ENCODE measurements around the gene MPRIP. TPM values are rescaled to one million over a fixed set of nuclear protein-coding genes. Genes with fewer than 3 reads are reported as not detected.

Gene MPRIP
- total RNA-seq, 1 experiment from 2014 or later: 1,274 TPM

DNA sequence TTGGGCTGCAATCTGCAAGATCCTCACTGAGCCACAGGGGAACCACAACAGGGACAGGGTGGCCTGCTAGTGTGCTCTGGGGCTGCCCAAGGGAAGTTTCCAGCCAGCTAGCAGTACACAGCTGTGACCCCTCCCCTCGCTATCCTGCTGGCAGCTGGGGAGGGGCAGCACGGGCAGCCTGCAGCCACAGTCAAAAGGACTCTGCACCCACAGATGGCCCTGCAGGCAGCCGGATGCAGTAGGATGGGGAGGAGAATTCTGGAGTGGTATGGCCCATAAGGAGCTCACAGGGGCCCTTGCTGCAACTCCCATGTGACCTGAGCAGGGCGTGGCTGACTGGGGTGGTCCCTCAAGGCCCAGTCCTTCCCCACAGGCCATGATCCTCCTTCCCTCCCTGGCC lies 89.6 kb downstream of the MPRIP start:
- no TSS peak for BruUV-seq (replicated peaks)
- ChIA-PET CTCF (no interaction called here), POLR2A (ENCODE audit: unreplicated experiment) (no interaction called here)
- no peak for DNase-seq
- H3K4me1 ChIP-seq (ENCODE audit: insufficient read depth, low read length): no peaks in the 10 kb centered on the region
- H3K9me2 ChIP-seq (replicated peaks; ENCODE audit: low read length): no peaks in the 10 kb centered on the region
- no peak overlapping the region for H3K27ac ChIP-seq (ENCODE audit: low read length)
- peaks cover 65% of the 10 kb centered on the region for H4K20me1 ChIP-seq (ENCODE audit: low read length)
- intact Hi-C loops (cut with micrococcal nuclease): no loop called here
- no peaks in the 10 kb centered on the region for H3K9me3 ChIP-seq (ENCODE audit: low read length)
- H3K4me3 ChIP-seq (ENCODE audit: low read length): no peak overlapping the region
- H3K36me3 ChIP-seq (ENCODE audit: low read depth, low read length): peaks cover 96% of the 10 kb centered on the region
- no peak overlapping the region for H2AFZ ChIP-seq (ENCODE audit: low read length)
- no peaks in the 10 kb centered on the region for H3K27me3 ChIP-seq (ENCODE audit: low read length)
- peaks cover 4% of the 10 kb centered on the region for H3F3A ChIP-seq (ENCODE audit: low read length, unreplicated experiment)
- H3K4me2 ChIP-seq (ENCODE audit: low read length): no peak overlapping the region
- TF ChIP-seq EZH2phosphoT487 (IDR thresholded peaks at IDR 0.05; ENCODE audit: borderline replicate concordance, low read length) (no peak), EZH2 (IDR thresholded peaks at IDR 0.05; ENCODE audit: low read length, unreplicated experiment) (no peak)
- TF ChIP-seq, protein P1, sequence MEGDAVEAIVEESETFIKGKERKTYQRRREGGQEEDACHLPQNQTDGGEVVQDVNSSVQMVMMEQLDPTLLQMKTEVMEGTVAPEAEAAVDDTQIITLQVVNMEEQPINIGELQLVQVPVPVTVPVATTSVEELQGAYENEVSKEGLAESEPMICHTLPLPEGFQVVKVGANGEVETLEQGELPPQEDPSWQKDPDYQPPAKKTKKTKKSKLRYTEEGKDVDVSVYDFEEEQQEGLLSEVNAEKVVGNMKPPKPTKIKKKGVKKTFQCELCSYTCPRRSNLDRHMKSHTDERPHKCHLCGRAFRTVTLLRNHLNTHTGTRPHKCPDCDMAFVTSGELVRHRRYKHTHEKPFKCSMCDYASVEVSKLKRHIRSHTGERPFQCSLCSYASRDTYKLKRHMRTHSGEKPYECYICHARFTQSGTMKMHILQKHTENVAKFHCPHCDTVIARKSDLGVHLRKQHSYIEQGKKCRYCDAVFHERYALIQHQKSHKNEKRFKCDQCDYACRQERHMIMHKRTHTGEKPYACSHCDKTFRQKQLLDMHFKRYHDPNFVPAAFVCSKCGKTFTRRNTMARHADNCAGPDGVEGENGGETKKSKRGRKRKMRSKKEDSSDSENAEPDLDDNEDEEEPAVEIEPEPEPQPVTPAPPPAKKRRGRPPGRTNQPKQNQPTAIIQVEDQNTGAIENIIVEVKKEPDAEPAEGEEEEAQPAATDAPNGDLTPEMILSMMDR (conservative IDR thresholded peaks at IDR 0.05; ENCODE audit: low read depth, low read length): no peak
- no peak for ATAC-seq
- no peak overlapping the region for H3K9ac ChIP-seq (ENCODE audit: low read length)
- peaks cover 91% of the 10 kb centered on the region for H3K79me2 ChIP-seq (ENCODE audit: low read length)

DNA sequence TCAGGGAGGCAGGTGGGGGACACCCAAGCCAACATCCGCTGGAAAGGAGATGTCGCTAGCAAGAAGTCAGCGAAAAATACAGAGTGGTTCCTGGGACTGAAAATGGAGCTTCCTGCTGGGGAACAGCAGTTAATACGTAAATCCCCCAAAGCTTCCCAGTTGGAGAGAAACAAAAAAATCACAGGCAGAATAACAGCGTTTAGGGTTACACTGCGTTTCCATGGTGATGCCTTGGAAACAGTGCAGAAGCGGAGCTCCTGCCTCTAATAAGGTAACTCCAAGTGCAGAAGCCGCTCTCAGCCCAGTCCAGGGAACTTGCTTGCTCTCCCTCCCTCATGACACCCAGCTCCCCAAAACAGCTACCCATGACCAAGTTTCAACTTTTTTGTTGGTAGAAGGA lies 90.5 kb downstream of the MPRIP start:
- H3K9me2 ChIP-seq (replicated peaks; ENCODE audit: low read length): no peaks in the 10 kb centered on the region
- H3K27ac ChIP-seq (ENCODE audit: low read length): no peak overlapping the region
- H4K20me1 ChIP-seq (ENCODE audit: low read length): peaks cover 58% of the 10 kb centered on the region
- no peaks in the 10 kb centered on the region for H3K27me3 ChIP-seq (ENCODE audit: low read length)
- peaks cover 82% of the 10 kb centered on the region for H3K79me2 ChIP-seq (ENCODE audit: low read length)
- DNase-seq (no peak), ATAC-seq (no peak)
- intact Hi-C loops (cut with micrococcal nuclease): no loop called here
- CTCF ChIA-PET: no interaction called here
- H3K9me3 ChIP-seq (ENCODE audit: low read length): no peaks in the 10 kb centered on the region
- H2AFZ ChIP-seq (ENCODE audit: low read length): no peak overlapping the region
- H3K9ac ChIP-seq (ENCODE audit: low read length): no peak overlapping the region
- H3K4me2 ChIP-seq (ENCODE audit: low read length): no peak overlapping the region
- TF ChIP-seq EZH2 (IDR thresholded peaks at IDR 0.05; ENCODE audit: low read length, unreplicated experiment) (no peak), EZH2phosphoT487 (IDR thresholded peaks at IDR 0.05; ENCODE audit: borderline replicate concordance, low read length) (no peak)
- TF ChIP-seq, protein P1 (conservative IDR thresholded peaks at IDR 0.05; ENCODE audit: low read depth, low read length): no peak
- H3F3A ChIP-seq (ENCODE audit: low read length, unreplicated experiment): peaks cover 4% of the 10 kb centered on the region
- H3K36me3 ChIP-seq (ENCODE audit: low read depth, low read length): peaks cover 94% of the 10 kb centered on the region
- POLR2A ChIA-PET (ENCODE audit: unreplicated experiment): no interaction called here
- BruUV-seq (replicated peaks): no TSS peak
- no peak overlapping the region for H3K4me3 ChIP-seq (ENCODE audit: low read length)
- no peaks in the 10 kb centered on the region for H3K4me1 ChIP-seq (ENCODE audit: insufficient read depth, low read length)

DNA sequence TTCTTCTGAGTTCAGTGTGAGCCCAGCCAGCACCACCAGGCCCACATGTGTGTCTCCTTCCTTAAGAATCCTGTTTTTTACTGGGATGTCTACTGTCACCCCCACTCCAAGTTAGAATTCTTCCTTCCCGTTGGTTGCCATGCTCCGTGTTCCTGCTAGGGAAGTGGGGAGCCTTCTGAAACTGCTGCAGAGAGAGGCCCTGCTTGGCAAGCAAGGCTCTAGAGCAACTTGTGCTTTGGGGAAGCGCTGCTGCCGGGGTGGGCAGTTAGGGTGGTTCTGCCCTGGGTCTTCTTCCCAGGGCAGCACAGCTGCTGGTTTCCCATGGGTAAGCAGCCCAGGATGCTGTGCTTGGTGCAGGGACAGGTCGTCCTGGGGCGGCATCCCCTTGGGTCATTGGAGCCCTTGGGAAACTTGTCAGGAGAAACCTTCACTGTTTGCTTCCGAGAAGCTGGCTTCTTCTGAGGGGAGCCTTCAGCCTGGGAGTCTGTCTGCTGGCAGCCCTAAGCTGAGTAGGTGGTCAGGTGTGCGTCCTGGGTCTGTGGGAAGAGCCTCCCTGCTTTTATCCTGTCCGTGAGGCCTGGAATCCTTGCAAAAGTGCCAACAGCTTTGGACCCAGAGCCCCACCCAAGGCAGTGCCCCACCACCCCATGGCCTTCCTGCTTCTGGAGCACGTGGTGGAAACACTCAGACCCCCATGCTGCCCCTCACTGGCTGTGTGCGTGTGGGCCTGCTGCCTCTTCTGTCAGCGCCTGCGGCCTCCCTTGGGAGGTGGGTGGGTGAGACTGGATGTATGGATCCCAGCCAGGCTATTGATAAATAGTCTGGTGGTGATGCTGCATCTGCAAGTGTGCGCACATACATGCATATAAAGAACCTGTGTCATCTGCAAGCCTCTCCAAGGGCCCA lies 92.0 kb downstream of the MPRIP start:
- peaks cover 51% of the 10 kb centered on the region for H4K20me1 ChIP-seq (ENCODE audit: low read length)
- H3K36me3 ChIP-seq (ENCODE audit: low read depth, low read length): peaks cover 95% of the 10 kb centered on the region
- no peak for TF ChIP-seq EZH2 (IDR thresholded peaks at IDR 0.05; ENCODE audit: low read length, unreplicated experiment)
- TF ChIP-seq EZH2phosphoT487 (IDR thresholded peaks at IDR 0.05; ENCODE audit: borderline replicate concordance, low read length): no peak
- TF ChIP-seq, protein P1 (conservative IDR thresholded peaks at IDR 0.05; ENCODE audit: low read depth, low read length): no peak
- no peaks in the 10 kb centered on the region for H3K9me2 ChIP-seq (replicated peaks; ENCODE audit: low read length)
- H3K9ac ChIP-seq (ENCODE audit: low read length): no peak overlapping the region
- H3F3A ChIP-seq (ENCODE audit: low read length, unreplicated experiment): peaks cover 11% of the 10 kb centered on the region
- POLR2A ChIA-PET (ENCODE audit: unreplicated experiment): interaction anchor here (0.6 kb wide), 1 partner anchor 78 kb away, joined by 3 read pairs; no protein-coding TSS in a partner anchor
- no peak overlapping the region for H2AFZ ChIP-seq (ENCODE audit: low read length)
- H3K27me3 ChIP-seq (ENCODE audit: low read length): no peaks in the 10 kb centered on the region
- BruUV-seq (replicated peaks): no TSS peak
- no peak overlapping the region for H3K4me2 ChIP-seq (ENCODE audit: low read length)
- no peak overlapping the region for H3K27ac ChIP-seq (ENCODE audit: low read length)
- intact Hi-C loops (cut with micrococcal nuclease): no loop called here
- no peak overlapping the region for H3K4me3 ChIP-seq (ENCODE audit: low read length)
- ATAC-seq (no peak), DNase-seq (no peak)
- peaks cover 66% of the 10 kb centered on the region for H3K79me2 ChIP-seq (ENCODE audit: low read length)
- H3K9me3 ChIP-seq (ENCODE audit: low read length): no peaks in the 10 kb centered on the region
- CTCF ChIA-PET: no interaction called here
- H3K4me1 ChIP-seq (ENCODE audit: insufficient read depth, low read length): peaks cover 13% of the 10 kb centered on the region
